Subcutaneous abdominal adipose tissue (tissue), 5 donors: ENCODE measurements around the gene SLC22A23.

Experiments
- H3K27ac ChIP-seq: one replicate; pipeline ENCODE4 v1.7.0; 2013; ENCODE audit warnings: low read depth, mild to moderate bottlenecking, inconsistent platforms, low read length, moderate library complexity
- H3K27me3 ChIP-seq, 5 donors: one replicate each; pipeline ENCODE4 v1.7.0; 2013; ENCODE audit warnings: low read length in 5 of 5, inconsistent platforms in 1 of 5; ENCODE audit not compliant: control insufficient read depth in 5 of 5, insufficient read depth in 4 of 5
- H3K36me3 ChIP-seq, 5 donors: one replicate each; pipeline ENCODE4 v1.7.0; 2013; ENCODE audit warnings: low read length in 5 of 5; ENCODE audit not compliant: control insufficient read depth in 5 of 5, insufficient read depth in 5 of 5
- H3K4me1 ChIP-seq, 5 donors: one replicate each; pipeline ENCODE4 v1.7.0; 2013; ENCODE audit warnings: low read length in 5 of 5, mild to moderate bottlenecking in 3 of 5, moderate library complexity in 1 of 5; ENCODE audit not compliant: control insufficient read depth in 5 of 5, insufficient read depth in 5 of 5
- H3K4me3 ChIP-seq, 5 donors: one replicate each; pipeline ENCODE4 v1.7.0; 2013; ENCODE audit warnings: low read length in 5 of 5, low read depth in 1 of 5
- H3K9ac ChIP-seq, 5 donors: one replicate each; pipeline ENCODE4 v1.7.0; 2013; ENCODE audit warnings: low read length in 5 of 5, mild to moderate bottlenecking in 4 of 5, moderate library complexity in 3 of 5
- H3K9me3 ChIP-seq, 5 donors: one replicate each; pipeline ENCODE4 v1.7.0; 2013; ENCODE audit warnings: low read length in 5 of 5; ENCODE audit not compliant: control insufficient read depth in 5 of 5
- donor health status: healthy.
- donor health status: healthy.
- donor health status: healthy.
- donor health status: healthy.
- donor health status: healthy.

Gene SLC22A23

GRCh38 chr6:3424185-3424927 lies 32.5 kb downstream of the SLC22A23 start:
- H3K9ac ChIP-seq: no peak overlapping the region

GRCh38 chr6:3423439-3424184 lies 33.2 kb downstream of the SLC22A23 start:
- H3K4me1 ChIP-seq: peaks cover 4 to 20% (median 14%) of the 10 kb centered on the region in 5 donors
- no peak overlapping the region for H3K4me3 ChIP-seq
- H3K27me3 ChIP-seq: no peaks in the 10 kb centered on the region
- no peaks in the 10 kb centered on the region for H3K36me3 ChIP-seq
- H3K9me3 ChIP-seq: no peaks in the 10 kb centered on the region
- H3K9ac ChIP-seq: no peak overlapping the region
- H3K27ac ChIP-seq: no peak overlapping the region

More at GRCh38 chr6:3424185-3424927, 32.5 kb downstream of the SLC22A23 start:
- Histone ChIP-seq H3K27me3 (no peaks in the 10 kb centered on the region), H3K9me3 (no peaks in the 10 kb centered on the region), H3K4me1 (peaks cover 4 to 20% (median 14%) of the 10 kb centered on the region in 5 donors), H3K36me3 (no peaks in the 10 kb centered on the region), H3K4me3 (no peak overlapping the region), H3K27ac (no peak overlapping the region)

- H3K27ac ChIP-seq: no peak overlapping the region
- no peaks in the 10 kb centered on the region for H3K36me3 ChIP-seq
Observed at GRCh38 chr6:3422435-3423070, 34.3 kb downstream of the SLC22A23 start.

GRCh38 chr6:3421791-3422434 lies 34.9 kb downstream of the SLC22A23 start:
- Histone ChIP-seq H3K27ac (no peak overlapping the region), H3K9ac (no peak overlapping the region), H3K4me3 (no peak overlapping the region), H3K9me3 (no peaks in the 10 kb centered on the region), H3K4me1 (peaks cover 0 to 10% (median 2%) of the 10 kb centered on the region in 5 donors), H3K27me3 (no peaks in the 10 kb centered on the region), H3K36me3 (no peaks in the 10 kb centered on the region)

More at GRCh38 chr6:3422435-3423070, 34.3 kb downstream of the SLC22A23 start:
- Histone ChIP-seq H3K9ac (no peak overlapping the region), H3K27me3 (no peaks in the 10 kb centered on the region), H3K4me1 (peaks cover 3 to 15% (median 9%) of the 10 kb centered on the region in 5 donors), H3K4me3 (no peak overlapping the region), H3K9me3 (no peaks in the 10 kb centered on the region)

- Histone ChIP-seq H3K9ac (no peak overlapping the region), H3K9me3 (no peaks in the 10 kb centered on the region), H3K4me3 (no peak overlapping the region), H3K36me3 (no peaks in the 10 kb centered on the region), H3K4me1 (peaks cover 0 to 10% (median 0%) of the 10 kb centered on the region in 5 donors), H3K27me3 (no peaks in the 10 kb centered on the region), H3K27ac (no peak overlapping the region)
Observed at GRCh38 chr6:3421143-3421542, 35.7 kb downstream of the SLC22A23 start.

GRCh38 chr6:3419624-3420272 lies 37.1 kb downstream of the SLC22A23 start:
- Histone ChIP-seq H3K9ac (no peak overlapping the region), H3K27ac (no peak overlapping the region), H3K27me3 (no peaks in the 10 kb centered on the region), H3K4me3 (no peak overlapping the region), H3K9me3 (no peaks in the 10 kb centered on the region), H3K36me3 (peaks cover 0 to 8% (median 2%) of the 10 kb centered on the region in 5 donors), H3K4me1 (peaks cover 0 to 10% (median 0%) of the 10 kb centered on the region in 5 donors)

GRCh38 chr6:3418496-3419060 lies 38.3 kb downstream of the SLC22A23 start:
- H3K4me1 ChIP-seq: peaks cover 0 to 11% (median 0%) of the 10 kb centered on the region in 5 donors
- no peak overlapping the region for H3K9ac ChIP-seq
- H3K36me3 ChIP-seq: peaks cover 0 to 8% (median 3%) of the 10 kb centered on the region in 5 donors
- no peak overlapping the region for H3K4me3 ChIP-seq
- no peak overlapping the region for H3K27ac ChIP-seq
- H3K27me3 ChIP-seq: no peaks in the 10 kb centered on the region
- H3K9me3 ChIP-seq: no peaks in the 10 kb centered on the region

GRCh38 chr6:3417473-3417872 lies 39.4 kb downstream of the SLC22A23 start:
- peaks cover 0 to 2% (median 0%) of the 10 kb centered on the region in 5 donors for H3K9me3 ChIP-seq
- H3K4me1 ChIP-seq: peaks cover 0 to 16% (median 0%) of the 10 kb centered on the region in 5 donors
- H3K36me3 ChIP-seq: peaks cover 0 to 8% (median 3%) of the 10 kb centered on the region in 5 donors
- H3K9ac ChIP-seq: no peak overlapping the region
- no peaks in the 10 kb centered on the region for H3K27me3 ChIP-seq
- H3K4me3 ChIP-seq: no peak overlapping the region
- no peak overlapping the region for H3K27ac ChIP-seq

- no peak overlapping the region for H3K27ac ChIP-seq
- H3K9ac ChIP-seq: no peak overlapping the region
- H3K9me3 ChIP-seq: peaks cover 0 to 3% (median 0%) of the 10 kb centered on the region in 5 donors
- H3K27me3 ChIP-seq: no peaks in the 10 kb centered on the region
- H3K36me3 ChIP-seq: peaks cover 0 to 8% (median 3%) of the 10 kb centered on the region in 5 donors
- H3K4me1 ChIP-seq: peaks cover 0 to 6% (median under 1%) of the 10 kb centered on the region in 5 donors
- H3K4me3 ChIP-seq: no peak overlapping the region
Observed at GRCh38 chr6:3415490-3415889, 41.4 kb downstream of the SLC22A23 start.
